ENCODE measurements around the gene TFR2.

- TF ChIP-seq CTCF (IDR thresholded peaks at IDR 0.05), result no peak
- TF ChIP-seq POLR2A (IDR thresholded peaks at IDR 0.05), result no peak
Measured at GRCh38 chr7:100671353-100672327, 30.3 kb upstream of the TFR2 start.
